ELR (cell line): ENCODE measurements around the gene TBCK.
"Not testable (repeated sequence)": the region's sequence is repeated elsewhere in the genome, so short reads cannot be mapped to it uniquely, and the experiment has no call there.

Source experiments
- DNase-seq: peaks from one replicate; pipeline ENCODE4 v3.0.0-alpha.2; 2015; ENCODE audit warnings: low read depth

The TBCK gene

DNA sequence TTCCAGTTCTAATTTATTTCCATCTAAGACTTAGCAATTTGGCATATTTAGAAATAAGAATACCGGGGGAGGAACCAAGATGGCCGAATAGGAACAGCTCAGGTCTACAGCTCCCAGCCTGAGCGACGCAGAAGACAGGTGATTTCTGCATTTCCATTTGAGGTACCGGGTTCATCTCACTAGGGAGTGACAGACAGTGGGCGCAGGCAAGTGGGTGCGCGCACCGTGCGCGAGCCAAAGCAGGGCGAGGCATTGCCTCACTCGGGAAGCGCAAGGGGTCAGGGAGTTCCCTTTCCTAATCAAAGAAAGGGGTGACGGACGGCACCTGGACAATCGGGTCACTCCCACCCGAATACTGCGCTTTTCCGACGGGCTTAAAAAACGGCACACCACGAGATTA is 102.7 kb downstream of the TBCK start:
- DNase-seq: not testable (repeated sequence)

DNA sequence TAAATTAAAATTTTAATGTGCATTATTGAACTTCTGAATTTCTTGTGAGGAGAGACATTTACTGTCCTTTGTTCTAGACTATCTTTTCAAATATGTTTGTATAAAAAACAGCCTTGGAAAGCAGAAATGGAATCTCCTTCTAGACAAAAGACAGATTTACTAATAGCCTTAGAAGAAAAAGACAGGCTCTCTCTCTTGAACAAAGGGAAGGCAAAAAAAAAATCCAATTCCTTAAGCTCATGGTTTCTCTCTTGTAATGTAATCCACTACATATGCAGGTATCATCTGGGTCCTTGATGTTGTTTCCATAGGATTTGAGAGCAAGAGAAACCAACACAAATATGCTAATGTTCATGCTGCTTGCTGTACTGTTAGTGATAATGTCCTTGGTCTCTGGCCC is 106.0 kb downstream of the TBCK start:
- DNase-seq: no peak

DNA sequence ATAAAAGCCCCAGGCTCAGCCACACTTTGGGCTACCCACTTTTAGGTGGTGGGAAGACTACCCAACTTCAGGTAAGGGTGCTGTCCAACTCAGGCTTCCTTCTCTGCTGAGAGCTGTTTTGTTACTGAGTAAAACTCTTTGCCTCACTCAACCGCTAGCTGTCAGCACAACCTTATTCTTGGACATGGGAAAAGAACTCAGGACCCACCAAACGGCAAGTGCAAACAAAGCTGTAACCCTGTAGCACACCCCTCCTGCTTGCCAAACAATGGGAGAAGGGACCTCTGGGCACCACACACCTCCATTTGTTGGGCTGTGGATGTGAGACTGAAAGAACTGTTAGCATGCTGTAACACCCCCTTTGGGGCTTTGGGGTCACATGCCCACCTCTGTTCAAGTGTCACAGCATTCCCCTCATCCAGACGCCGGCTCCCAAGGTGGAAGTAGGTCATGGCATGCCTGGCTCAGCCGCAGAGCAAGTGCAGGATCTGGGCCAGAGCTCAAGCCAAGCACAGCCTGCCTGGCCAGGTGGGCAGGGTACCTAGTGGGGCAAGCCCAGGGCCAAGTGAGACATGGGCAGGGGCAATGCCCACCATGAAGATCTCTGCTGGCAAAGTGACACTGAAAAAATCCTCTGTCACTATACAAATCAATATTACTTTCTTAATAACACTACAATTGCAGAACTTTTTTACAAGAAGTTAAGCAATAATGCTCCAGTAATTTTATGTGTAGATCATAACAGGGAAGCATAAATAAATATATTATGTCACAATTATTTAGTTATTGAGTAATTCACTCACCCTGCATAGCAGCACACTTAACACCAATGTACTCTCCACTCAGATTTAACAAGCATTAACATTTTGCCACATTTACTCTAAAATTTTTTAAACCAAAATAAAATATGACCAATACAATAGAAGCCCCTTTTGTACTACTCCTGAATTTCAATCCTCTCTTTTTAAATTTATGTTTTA is 107.2 kb downstream of the TBCK start:
- no peak for DNase-seq

DNA sequence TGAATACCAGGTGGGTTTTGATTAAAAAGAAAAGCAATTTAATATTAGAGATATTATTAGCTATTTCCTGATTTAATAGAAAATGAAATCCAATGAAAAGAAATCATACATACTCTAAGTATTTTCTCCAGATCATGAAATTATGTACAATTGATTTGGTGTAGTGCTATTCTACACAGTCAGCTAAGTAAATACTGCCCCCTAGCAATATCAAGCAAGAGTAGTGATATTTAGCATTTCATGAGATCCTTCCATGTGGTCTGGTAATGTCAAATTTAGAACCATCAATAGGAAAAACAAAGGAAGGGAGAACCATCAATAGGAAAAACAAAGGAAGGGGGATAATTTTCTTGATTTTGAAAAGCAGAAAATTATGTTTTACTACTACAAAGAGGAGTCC is 114.6 kb downstream of the TBCK start:
- peak; percentile 36 for DNase-seq

DNA sequence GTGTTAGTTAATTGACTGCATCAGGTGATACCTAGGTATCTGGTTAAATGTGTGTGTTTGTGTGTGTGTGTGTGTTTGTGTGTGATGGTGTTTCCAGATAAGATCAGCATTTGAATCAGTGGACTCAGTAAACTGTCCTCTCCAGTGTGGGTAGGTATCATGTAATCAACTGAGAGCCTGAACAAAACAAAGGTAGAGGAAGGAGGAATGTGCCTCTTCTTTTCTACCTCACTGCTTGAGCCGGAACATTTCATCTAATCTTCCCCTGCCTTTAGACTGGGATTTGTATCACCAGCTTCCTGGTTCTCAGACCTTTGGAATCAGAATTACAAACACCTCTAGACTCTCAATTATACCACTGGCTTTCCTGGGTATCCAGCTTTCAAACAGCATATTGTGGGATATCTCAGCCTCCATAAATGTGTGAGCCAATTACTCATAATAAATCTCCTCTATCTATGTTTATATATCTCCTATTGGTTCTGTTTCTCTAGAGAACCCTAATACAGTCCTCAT is 120.5 kb downstream of the TBCK start:
- DNase-seq: no peak

DNA sequence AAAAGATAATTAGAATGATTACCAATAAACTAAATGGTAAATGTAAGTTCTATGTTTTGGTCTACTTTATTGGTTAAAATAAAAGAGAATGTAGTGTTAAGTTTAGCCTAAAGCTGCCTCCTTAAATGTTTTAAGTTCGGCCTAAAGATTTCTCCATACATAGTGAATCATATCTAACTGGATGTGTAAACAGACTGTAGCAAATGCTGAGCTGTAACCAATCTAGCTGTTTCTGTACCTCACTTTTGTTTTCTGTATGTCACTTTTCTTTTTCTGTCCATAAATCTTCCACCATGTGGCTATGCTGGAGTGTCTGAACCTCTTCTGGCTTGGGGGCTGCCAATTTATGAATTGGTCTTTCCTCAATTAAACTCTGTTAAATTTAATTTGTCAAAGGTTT is 121.2 kb downstream of the TBCK start:
- DNase-seq: peak; percentile 30

DNA sequence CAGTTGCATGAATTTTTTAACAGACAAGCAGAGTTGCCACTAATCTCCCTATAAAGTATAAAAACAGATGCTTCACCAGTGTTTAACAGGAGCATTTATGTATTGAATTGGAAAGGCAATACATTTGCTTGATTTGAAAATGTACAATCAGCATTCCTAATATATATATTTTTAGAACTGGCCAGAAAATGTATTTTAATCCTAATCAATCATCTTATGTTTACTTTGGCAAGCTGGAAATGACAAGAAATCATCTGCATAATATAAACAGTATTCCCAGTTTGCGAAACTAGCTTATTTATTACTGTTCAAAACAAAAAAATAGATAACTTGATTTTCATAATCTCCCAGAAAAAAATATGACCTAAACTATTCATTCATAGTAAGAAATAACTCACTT is 123.9 kb downstream of the TBCK start:
- DNase-seq: no peak

DNA sequence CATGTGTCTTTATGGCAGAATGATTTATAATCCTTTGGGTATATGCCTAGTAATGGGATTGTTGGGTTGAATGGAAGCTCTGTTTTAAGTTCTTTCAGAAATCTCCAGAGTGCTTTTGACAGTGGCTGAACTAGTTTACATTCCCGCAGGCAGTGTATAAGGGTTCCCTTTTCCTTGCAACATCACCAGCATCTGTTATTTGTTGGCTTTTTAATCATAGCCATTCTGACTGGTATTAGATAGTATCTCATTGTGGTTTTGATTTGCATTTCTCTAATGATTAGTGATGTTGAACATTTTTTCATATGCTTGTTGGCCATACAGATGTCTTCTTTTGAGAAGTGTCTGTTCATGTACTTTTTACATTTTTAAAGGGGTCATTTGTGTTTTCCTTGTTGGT is 129.8 kb downstream of the TBCK start:
- DNase-seq: no peak

DNA sequence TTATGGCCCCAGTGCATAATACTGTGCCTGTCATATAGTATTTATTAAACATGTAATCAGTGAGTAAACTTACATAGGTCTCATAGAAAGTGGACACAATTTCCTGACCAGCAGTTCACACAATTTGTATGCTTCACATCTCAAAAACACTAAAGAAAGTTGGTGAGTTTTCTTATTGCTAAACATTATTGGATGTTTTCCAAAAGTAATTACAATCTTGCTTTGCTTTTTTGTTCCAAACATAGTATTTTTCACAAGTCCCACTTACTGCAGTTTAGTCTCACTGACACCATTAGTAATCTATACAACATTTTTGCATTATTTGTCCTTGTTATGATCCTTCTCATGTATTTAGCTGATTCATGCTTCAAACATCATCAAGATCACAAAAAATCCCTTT is 132.5 kb downstream of the TBCK start:
- DNase-seq: no peak

DNA sequence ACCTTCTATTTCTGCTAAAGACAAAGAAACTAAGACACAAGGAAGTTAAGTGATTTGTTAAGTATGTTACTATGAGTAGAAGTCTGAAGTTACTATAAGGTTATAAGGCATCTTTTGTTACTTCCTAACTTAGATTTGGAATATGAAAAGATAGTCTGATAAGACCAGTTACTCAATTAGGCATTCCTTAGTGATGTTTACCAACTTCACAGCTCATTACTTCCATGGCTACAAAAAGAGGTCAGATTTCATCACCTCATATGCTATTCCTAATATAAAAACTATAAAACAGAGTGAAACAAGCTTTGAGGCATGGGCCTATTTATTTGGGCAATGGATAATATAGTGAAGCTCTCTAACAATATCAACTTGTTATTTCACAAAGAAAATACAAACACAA is 143.1 kb downstream of the TBCK start:
- no peak for DNase-seq

DNA sequence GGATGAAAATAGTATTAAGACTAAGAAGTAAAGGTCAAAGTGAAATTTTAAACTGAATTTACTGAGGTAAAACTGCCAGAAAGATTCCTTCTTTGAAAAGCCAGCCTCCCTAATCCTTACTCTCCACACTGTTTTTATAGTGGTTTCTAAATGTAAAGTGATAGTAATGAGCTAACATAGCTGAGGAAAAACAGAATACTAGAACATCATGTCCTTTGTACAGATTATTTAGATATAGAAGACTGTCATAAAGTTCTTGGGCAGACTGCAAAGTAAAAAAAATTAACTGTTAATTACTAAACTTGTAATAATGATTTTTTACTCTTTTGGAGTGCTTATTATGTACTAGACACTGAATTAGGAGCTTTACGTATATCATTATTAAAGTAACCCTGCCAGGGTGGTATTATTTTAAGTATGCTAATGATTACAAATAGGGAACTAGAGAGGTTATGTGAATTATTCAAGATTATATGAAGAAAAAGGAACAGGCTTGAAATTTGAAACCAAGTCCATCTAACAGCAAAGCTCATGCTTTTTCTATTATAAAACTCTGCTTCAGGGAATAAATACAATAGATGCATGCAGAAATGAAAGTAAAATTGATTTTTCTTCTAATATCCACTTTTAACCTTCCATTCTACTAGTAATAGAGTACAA is 150.5 kb downstream of the TBCK start:
- DNase-seq: no peak

DNA sequence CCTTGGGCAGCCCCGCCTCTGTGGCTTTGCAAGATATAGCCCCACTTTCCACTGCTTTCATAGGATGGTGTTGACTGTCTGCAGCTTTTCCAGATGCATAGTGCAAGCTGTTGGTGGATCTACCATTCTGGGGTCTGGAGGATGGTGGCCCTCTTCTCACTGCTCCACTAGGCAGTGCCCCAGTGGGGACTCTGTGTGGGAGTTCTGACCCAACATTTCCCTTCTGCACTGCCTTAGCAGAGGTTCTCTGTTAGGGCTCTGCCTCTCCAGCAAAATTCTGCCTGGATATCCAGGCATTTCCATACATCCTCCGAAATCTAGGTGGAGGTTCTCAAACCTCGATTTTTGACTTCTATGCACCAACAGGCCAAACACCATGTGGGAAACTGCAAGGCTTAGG is 153.7 kb downstream of the TBCK start:
- DNase-seq: no peak

DNA sequence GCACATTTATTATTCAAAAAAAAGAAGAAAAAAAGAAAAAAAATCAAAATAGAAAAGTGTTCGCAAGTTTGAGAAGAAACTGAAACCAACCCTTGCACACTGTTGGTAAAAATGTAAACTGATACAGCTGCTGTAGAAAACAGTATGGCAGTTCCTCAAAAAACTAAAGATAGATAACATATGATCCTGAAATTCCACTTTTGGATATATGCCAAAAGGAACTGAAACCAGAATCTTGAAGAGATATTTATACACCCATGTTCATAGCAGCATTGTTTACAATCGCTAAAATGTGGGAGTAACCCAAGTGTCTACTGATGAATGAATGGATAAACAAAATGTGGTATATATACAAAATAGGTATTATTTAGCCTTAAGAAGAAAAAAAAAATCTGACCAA is 155.4 kb downstream of the TBCK start:
- DNase-seq: no peak

DNA sequence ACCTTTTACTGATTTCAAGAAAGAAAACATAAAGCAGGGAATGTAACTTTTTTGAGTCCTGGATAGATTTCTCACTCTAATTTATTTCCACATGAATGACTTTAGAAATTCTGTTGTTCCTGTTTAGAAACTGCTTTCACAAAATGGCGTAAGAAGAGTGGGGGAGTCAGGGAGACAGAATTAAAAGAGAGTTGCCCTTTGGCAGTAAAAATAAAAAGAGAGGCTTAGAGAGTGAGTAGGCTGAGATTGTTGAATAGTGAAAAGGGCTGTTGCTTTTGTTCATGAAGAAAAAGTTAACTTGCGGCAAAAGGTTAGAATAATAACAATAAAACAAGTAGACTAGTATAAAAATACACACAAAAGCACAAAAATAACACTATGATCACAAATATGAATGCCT is 166.1 kb downstream of the TBCK start:
- no peak for DNase-seq

DNA sequence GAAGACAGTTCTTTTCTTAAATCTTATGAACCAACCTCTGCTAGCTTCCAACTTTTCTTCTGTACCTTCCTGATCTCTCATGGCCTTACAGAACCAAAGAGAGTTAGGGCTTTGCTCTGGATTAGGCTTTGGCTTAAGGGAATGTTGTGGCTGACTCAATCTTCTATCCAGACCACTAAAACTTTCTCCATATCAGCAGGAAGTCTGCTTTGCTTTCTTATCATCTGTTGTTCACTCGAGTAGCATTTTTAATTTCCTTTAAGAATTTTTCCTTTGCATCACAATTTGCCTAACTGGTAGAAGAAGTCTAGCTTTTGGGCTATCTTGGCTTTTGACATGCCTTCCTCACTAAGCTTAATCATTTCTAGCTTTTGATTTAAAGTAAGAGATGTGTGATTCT is 167.0 kb downstream of the TBCK start:
- DNase-seq: no peak

DNA sequence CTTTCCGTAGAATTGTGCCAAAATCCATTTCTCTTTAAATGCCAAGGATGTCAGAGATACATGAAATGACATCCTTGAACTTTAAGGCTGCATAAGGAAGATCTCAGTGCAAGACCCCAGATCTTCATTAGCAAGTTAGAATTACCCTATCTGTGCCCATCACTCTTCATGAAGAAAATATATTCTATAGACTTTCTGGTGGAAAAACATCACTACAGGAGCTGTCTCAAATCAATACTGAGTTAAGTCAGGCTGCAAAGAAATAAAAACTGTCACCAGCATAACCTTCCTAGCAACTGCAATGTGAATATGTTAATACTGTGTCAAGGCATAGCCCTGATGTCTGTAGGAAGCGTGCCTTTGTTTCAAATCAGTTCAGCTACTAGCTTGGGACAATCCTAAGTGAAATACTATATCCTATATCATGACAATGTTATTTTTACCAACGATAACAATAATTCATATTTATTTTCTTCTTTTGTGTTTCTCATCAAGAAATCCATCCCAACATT is 173.3 kb downstream of the TBCK start:
- no peak for DNase-seq

DNA sequence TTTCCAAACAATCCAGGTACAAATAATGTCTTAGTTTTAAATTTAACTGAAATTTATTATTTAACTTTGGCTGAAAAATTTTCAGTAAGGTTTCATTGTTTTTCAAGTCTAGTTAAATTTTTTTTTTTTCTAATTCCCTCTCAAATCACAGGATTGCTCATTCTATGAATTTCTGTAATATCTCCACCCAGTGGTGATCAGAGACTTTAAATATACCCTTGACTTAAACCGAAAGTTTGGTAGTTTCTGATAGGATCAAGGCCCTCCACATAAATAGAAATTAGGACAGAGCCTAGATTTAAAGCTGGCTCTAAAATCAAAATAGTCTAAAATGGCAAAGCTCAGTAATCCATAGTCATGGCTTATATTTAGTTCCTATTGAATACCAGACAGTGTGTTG is 175.4 kb downstream of the TBCK start:
- DNase-seq: no peak

DNA sequence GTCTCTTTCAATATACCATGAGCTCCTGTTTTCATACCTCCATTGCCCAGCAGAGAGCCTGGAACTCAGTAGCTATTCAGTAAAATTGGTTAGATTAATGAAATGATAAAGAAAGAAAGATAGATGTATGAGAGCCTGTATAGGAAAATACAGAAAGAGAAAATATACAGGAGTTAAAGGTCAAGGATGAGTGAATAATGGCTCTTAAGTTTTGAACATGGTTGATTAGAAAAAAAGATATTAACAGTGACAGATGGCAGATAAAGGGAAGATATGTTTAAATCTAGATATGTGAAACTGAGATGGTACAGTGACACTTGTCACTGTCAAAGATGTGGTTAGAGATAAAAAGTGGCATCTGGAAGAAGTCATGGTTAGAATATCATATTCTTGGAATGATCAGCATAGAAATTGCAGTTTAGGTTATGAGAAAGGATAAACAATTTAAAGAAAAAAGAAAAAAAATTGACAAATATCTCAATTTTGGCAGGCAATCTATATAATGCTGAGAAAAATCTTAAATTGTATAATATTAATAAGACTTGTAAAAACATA is 179.2 kb downstream of the TBCK start:
- no peak for DNase-seq

DNA sequence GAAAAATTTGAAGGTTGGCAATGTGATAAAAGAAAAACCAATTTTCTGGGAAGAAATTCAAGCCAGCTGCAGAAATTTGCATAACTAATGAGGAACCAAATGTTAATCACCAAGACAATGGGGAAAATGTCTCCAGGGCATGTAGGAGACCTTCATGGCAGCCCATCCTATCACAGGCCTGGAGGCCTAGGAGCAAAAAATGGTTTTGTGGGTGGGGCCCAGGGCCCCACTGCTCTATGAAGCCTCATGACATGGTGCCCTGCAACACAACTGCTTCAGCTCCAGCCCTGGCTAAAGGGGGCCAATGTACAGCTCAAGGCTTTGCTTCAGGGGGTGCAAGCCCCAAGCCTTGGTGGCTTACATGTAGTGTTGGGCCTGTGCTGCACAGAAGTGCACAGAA is 184.0 kb downstream of the TBCK start:
- DNase-seq: no peak

DNA sequence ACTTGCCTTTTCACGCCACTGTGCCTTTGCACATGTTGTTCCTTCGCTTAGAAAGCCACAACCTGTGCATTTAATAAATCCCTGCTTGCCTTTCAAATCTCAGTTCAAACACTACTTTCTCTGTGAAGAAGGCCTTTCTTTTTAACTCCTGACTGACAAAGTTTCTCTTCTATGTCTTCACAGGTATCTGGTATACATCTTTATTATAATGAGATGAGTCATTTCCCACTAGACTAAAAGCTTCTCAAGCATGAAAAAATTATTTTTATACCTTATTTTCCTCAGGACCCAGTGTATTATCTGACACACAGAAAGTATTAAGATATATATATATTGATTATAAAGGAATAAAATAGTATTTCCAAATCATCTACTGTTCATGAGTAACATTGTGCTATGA is 189.9 kb downstream of the TBCK start:
- no peak for DNase-seq

DNA sequence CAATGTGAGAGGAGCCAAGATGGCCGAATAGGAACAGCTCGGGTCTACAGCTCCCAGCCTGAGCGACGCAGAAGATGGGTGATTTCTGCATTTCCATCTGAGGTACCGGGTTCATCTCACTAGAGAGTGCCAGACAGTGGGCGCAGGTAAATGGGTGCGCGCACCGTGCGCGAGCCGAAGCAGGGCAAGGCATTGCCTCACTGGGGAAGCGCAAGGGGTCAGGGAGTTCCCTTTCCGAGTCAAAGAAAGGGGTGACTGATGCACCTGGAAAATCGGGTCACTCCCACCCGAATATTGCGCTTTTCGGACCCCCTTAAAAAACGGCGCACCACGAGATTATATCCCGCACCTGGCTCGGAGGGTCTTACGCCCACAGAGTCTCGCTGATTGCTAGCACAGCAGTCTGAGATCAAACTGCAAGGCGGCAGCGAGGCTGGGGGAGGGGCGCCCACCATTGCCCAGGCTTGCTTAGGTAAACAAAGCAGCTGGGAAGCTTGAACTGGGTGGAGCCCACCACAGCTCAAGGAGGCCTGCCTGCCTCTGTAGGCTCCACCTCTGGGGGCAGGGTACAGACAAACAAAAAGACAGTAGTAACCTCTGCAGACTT is 196.0 kb downstream of the TBCK start:
- DNase-seq: not testable (repeated sequence)

DNA sequence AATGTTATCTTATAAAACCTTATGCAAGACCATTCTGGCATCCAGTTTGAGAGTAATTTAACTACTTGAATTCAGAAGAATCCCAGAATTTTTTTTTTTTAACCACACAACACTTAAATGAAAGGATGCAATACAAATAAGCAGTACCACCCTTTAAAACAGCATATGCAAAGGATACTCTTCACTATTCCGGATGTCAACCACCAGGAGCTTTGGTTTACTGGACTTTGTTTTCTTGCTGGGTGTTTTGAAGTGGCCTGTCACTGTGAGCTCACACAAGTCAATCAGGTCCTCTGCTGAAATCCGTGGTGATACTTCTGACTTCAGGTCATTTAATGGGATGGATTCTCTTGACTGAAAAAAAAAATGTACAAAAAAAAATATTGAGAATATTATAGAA is 200.0 kb downstream of the TBCK start:
- DNase-seq: no peak
